ENCODE results near the gene PDE2A. TPM values are rescaled to one million over a fixed set of nuclear protein-coding genes. Genes with fewer than 3 reads are reported as not detected.

PDE2A gene
- total and polyA plus RNA-seq, 3 donors from 2014 or later, result 14.1 to 20.6 (median 15.2) TPM

GRCh38 chr11:72634016-72634415, 40.2 kb downstream of the PDE2A start:
- intact Hi-C loops (cut with DNase I; ENCODE audit: low total_unique reads), result no loop called here
- Histone ChIP-seq H3K9me3 (no peaks in the 10 kb centered on the region), H3K4me1 (no peaks in the 10 kb centered on the region), H3K36me3 (ENCODE audit: low read depth, missing control alignments) (no peaks in the 10 kb centered on the region), H3K27me3 (no peaks in the 10 kb centered on the region), H3K27ac (no peak overlapping the region), H3K4me3 (no peak overlapping the region)
- TF ChIP-seq CTCF (IDR thresholded peaks at IDR 0.05), result no peak
- no peak for TF ChIP-seq POLR2A (IDR thresholded peaks at IDR 0.05)
- DNase-seq, result no peak
- WGBS, 2 donors, result 91% methylated on average over 9 of the region's 9 CpGs

- Histone ChIP-seq H3K4me1 (no peaks in the 10 kb centered on the region), H3K4me3 (no peak overlapping the region), H3K27me3 (no peaks in the 10 kb centered on the region), H3K36me3 (ENCODE audit: low read depth, missing control alignments) (no peaks in the 10 kb centered on the region), H3K27ac (no peak overlapping the region), H3K9me3 (no peaks in the 10 kb centered on the region)
- DNase-seq, result no peak
- intact Hi-C loops (cut with DNase I; ENCODE audit: low total_unique reads), result no loop called here
- TF ChIP-seq POLR2A (IDR thresholded peaks at IDR 0.05) (no peak), CTCF (IDR thresholded peaks at IDR 0.05) (no peak)
- 86 to 92% methylated on average over 4 of the region's 4 CpGs for WGBS, 2 donors
Measured at GRCh38 chr11:72633068-72633467, 41.2 kb downstream of the PDE2A start.

DNA sequence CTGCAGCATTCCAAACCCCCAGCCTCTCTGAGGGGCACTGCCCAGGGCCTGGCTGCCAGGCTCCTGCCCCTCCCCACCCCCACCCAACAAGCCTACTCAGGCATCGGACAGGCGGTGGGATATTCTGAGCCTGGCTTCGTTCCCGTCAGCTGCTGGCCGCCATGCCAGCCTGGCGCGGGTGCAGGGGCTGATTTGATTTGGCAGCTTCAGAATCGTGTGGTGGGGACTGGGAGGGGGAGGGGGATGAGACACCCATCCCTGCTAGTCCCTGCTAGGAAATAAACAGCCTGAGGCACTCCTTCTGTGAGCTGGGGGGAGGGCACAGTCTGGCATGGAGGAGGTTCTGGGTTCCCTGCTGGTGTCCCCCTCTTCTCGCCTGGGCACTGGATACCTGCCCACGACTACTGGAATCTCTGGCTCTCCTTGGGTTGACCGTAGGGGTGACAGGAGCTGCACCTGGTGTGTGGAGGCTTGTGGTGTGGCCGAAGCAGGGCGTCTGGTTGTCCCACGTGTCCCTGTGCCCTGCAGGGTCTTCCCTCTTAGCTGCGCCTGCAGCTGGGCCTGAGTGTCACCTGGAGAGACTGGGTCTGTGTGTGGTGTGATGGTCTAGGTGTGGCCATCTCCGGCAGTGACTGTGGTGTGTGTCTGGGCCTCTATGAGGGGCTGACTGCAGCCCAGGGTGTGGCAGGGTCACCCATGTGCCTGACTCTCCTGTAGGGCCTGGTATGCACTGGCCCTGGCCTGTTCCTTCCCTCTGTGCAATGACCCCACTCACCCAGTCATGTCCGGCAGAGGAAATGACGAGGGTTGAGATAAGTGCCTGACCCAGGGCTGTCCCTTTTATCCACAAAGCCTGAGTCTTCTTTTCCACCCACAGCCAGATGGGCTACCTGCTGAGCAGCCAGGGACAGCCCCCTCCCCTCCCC, 42.2 kb downstream of the PDE2A start:
- Histone ChIP-seq H3K27ac (no peak overlapping the region), H3K27me3 (no peaks in the 10 kb centered on the region), H3K36me3 (ENCODE audit: low read depth, missing control alignments) (no peaks in the 10 kb centered on the region), H3K4me1 (no peaks in the 10 kb centered on the region), H3K9me3 (no peaks in the 10 kb centered on the region), H3K4me3 (no peak overlapping the region)
- WGBS, 2 donors, result 83 to 89% methylated on average over 10 to 18 of the region's 18 CpGs
- intact Hi-C loops (cut with DNase I; ENCODE audit: low total_unique reads), result no loop called here
- DNase-seq, result no peak
- TF ChIP-seq POLR2A (IDR thresholded peaks at IDR 0.05), result no peak
- no peak for TF ChIP-seq CTCF (IDR thresholded peaks at IDR 0.05)

- intact Hi-C loops (cut with DNase I; ENCODE audit: low total_unique reads), result no loop called here
- WGBS, 2 donors, result 78 to 83% methylated on average over 15 to 16 of the region's 16 CpGs
Measured at GRCh38 chr11:72630104-72630852, 43.9 kb downstream of the PDE2A start.

More at GRCh38 chr11:72630104-72630852, 43.9 kb downstream of the PDE2A start:
- no peak for DNase-seq
- H3K4me1 ChIP-seq, result peaks cover 7% of the 10 kb centered on the region
- no peaks in the 10 kb centered on the region for H3K36me3 ChIP-seq (ENCODE audit: low read depth, missing control alignments)
- no peak overlapping the region for H3K27ac ChIP-seq
- no peaks in the 10 kb centered on the region for H3K27me3 ChIP-seq
- TF ChIP-seq CTCF (IDR thresholded peaks at IDR 0.05), result no peak
- no peak for TF ChIP-seq POLR2A (IDR thresholded peaks at IDR 0.05)
- H3K9me3 ChIP-seq, result no peaks in the 10 kb centered on the region
- H3K4me3 ChIP-seq, result no peak overlapping the region
